H9 (cell line): ENCODE results near the gene NACC2. TPM values are rescaled to one million over a fixed set of nuclear protein-coding genes. Genes with fewer than 3 reads are reported as not detected.

Experiments
- DNase-seq: peaks from one replicate; pipeline ENCODE4 v3.0.0-alpha.2; 2017
- H2AFZ ChIP-seq: one replicate; pipeline ENCODE4 v1.6.1; 2013; ENCODE audit warnings: mild to moderate bottlenecking, low read length, control low read depth, moderate library complexity
- H2AK5ac ChIP-seq: 2 replicates; pipeline ENCODE4 v1.6.1; 2013; ENCODE audit warnings: low read length, control low read depth, mixed read lengths; ENCODE audit not compliant: insufficient read length
- H2BK120ac ChIP-seq: one replicate; pipeline ENCODE4 v1.6.1; 2013; ENCODE audit warnings: low read depth, mild to moderate bottlenecking, low read length, control low read depth, inconsistent platforms; ENCODE audit not compliant: poor library complexity, severe bottlenecking
- H2BK12ac ChIP-seq: 2 replicates; pipeline ENCODE4 v1.6.1; 2013; ENCODE audit warnings: low read length, control low read depth, mixed read lengths, low read depth; ENCODE audit not compliant: insufficient read length
- H2BK15ac ChIP-seq: 2 replicates; pipeline ENCODE4 v1.6.1; 2013; ENCODE audit warnings: low read depth, low read length, control low read depth
- H2BK20ac ChIP-seq: one replicate; pipeline ENCODE4 v1.6.1; 2013; ENCODE audit warnings: low read depth, mild to moderate bottlenecking, low read length, control low read depth, inconsistent platforms; ENCODE audit not compliant: poor library complexity, severe bottlenecking
- H2BK5ac ChIP-seq: 2 replicates; pipeline ENCODE4 v1.6.1; 2013; ENCODE audit warnings: low read length, control low read depth, mixed read lengths; ENCODE audit not compliant: insufficient read length
- H3K14ac ChIP-seq: 2 replicates; pipeline ENCODE4 v1.6.1; 2013; ENCODE audit warnings: low read length, control low read depth; ENCODE audit not compliant: insufficient read depth
- H3K18ac ChIP-seq: 2 replicates; pipeline ENCODE4 v1.6.1; 2013; ENCODE audit warnings: low read depth, mild to moderate bottlenecking, mixed read lengths, low read length, control low read depth; ENCODE audit not compliant: insufficient read length
- H3K23ac ChIP-seq: 2 replicates; pipeline ENCODE4 v1.6.1; 2013; ENCODE audit warnings: low read length, control low read depth, mixed read lengths, low read depth; ENCODE audit not compliant: insufficient read length
- H3K23me2 ChIP-seq: 2 replicates; pipeline ENCODE4 v1.6.1; 2013; ENCODE audit warnings: low read depth, mild to moderate bottlenecking, mixed read lengths, low read length, control low read depth; ENCODE audit not compliant: insufficient read length, poor library complexity, severe bottlenecking
- H3K27ac ChIP-seq: 2 replicates; pipeline ENCODE4 v1.5.1; 2013; ENCODE audit warnings: low read length, control low read depth, mixed read lengths, low read depth; ENCODE audit not compliant: insufficient read length
- H3K27me3 ChIP-seq: 2 replicates; pipeline ENCODE4 v1.6.1; 2013; ENCODE audit warnings: low read length, control low read depth, inconsistent platforms; ENCODE audit not compliant: insufficient read depth
- H3K4ac ChIP-seq: 2 replicates; pipeline ENCODE4 v1.6.1; 2013; ENCODE audit warnings: low read depth, mild to moderate bottlenecking, control low read depth, inconsistent platforms, low read length, moderate library complexity
- H3K4me1 ChIP-seq: 2 replicates; pipeline ENCODE4 v1.6.1; 2013; ENCODE audit warnings: low read length, control low read depth, inconsistent platforms; ENCODE audit not compliant: insufficient read depth
- H3K4me2 ChIP-seq: 2 replicates; pipeline ENCODE4 v1.6.1; 2013; ENCODE audit warnings: low read length, control low read depth, mixed read lengths; ENCODE audit not compliant: insufficient read length, insufficient read depth
- H3K56ac ChIP-seq: 2 replicates; pipeline ENCODE4 v1.6.1; 2013; ENCODE audit warnings: low read depth, mild to moderate bottlenecking, mixed read lengths, low read length, control low read depth; ENCODE audit not compliant: insufficient read length
- H3K79me1 ChIP-seq: 2 replicates; pipeline ENCODE4 v1.6.1; 2013; ENCODE audit warnings: low read depth, mild to moderate bottlenecking, moderate library complexity, low read length, control low read depth, inconsistent platforms; ENCODE audit not compliant: insufficient read depth, poor library complexity, severe bottlenecking
- H3K79me2 ChIP-seq: 2 replicates; pipeline ENCODE4 v1.6.1; 2013; ENCODE audit warnings: low read length, control low read depth, inconsistent platforms; ENCODE audit not compliant: insufficient read depth
- H3K9ac ChIP-seq: 2 replicates; pipeline ENCODE4 v1.6.1; 2013; ENCODE audit warnings: low read length, control low read depth, mixed read lengths; ENCODE audit not compliant: insufficient read length; ENCODE audit errors: extremely low read depth
- H3K9me3 ChIP-seq: one replicate; pipeline ENCODE4 v1.6.1; 2013; ENCODE audit warnings: low read depth, low read length, inconsistent platforms; ENCODE audit not compliant: control insufficient read depth
- H3T11ph ChIP-seq: one replicate; pipeline ENCODE4 v1.6.1; 2013; ENCODE audit warnings: mild to moderate bottlenecking, low read length, control low read depth, inconsistent platforms
- H4K20me1 ChIP-seq: one replicate; pipeline ENCODE4 v1.6.1; 2013; ENCODE audit not compliant: control insufficient read depth, insufficient read length, insufficient read depth
- H4K5ac ChIP-seq: 2 replicates; pipeline ENCODE4 v1.6.1; 2013; ENCODE audit warnings: low read depth, mild to moderate bottlenecking, mixed read lengths, low read length, control low read depth; ENCODE audit not compliant: insufficient read length
- H4K8ac ChIP-seq: replicated peaks from 2 replicates; pipeline ENCODE4 v1.6.1; 2013; ENCODE audit warnings: low read length, control low read depth, mixed read lengths, low read depth; ENCODE audit not compliant: insufficient read length
- H4K91ac ChIP-seq: 2 replicates; pipeline ENCODE4 v1.6.1; 2013; ENCODE audit warnings: low read depth, mild to moderate bottlenecking, moderate library complexity, mixed read lengths, low read length, control low read depth; ENCODE audit not compliant: insufficient read length
- H3K27ac Mint-ChIP-seq, 3 experiments: 2 replicates in 2 of 3; 3 replicates in 1 of 3; pipeline ENCODE4 v1.8.0; 2020 to 2021; ENCODE audit warnings: mixed read lengths in 3 of 3, mild to moderate bottlenecking in 1 of 3, moderate library complexity in 1 of 3
- H3K27me3 Mint-ChIP-seq: 2 replicates; pipeline ENCODE4 v1.8.0; 2021; ENCODE audit warnings: low read depth, mild to moderate bottlenecking, moderate library complexity, mixed read lengths
- H3K36me3 Mint-ChIP-seq, 3 experiments: 2 replicates in 2 of 3; 3 replicates in 1 of 3; pipeline ENCODE4 v1.8.0; 2020 to 2021; ENCODE audit warnings: low read depth in 3 of 3, mixed read lengths in 3 of 3; ENCODE audit not compliant: insufficient read depth in 1 of 3
- H3K4me1 Mint-ChIP-seq, 2 experiments: 2 replicates each; pipeline ENCODE4 v1.8.0; 2020; ENCODE audit warnings: mixed read lengths in 2 of 2
- H3K4me3 Mint-ChIP-seq, 2 experiments: 2 replicates in 1 of 2; 3 replicates in 1 of 2; pipeline ENCODE4 v1.8.0; 2020 to 2021; ENCODE audit warnings: mild to moderate bottlenecking in 2 of 2, mixed read lengths in 2 of 2, moderate library complexity in 1 of 2
- H3K9me3 Mint-ChIP-seq, 2 experiments: 2 replicates in 1 of 2; 3 replicates in 1 of 2; pipeline ENCODE4 v1.8.0; 2020; ENCODE audit warnings: mild to moderate bottlenecking in 2 of 2, mixed read lengths in 2 of 2, moderate library complexity in 1 of 2
- CTCF ChIP-seq: fragments of 200-600 bp; sonication (generic); conservative IDR thresholded peaks from 3 replicates; pipeline ENCODE4 v1.8.0; 2021; ENCODE audit warnings: antibody characterized with exemption, mild to moderate bottlenecking
- WGBS: extraction: QIAGEN DNeasy Blood & Tissue Kit; methylation state at CpG from one replicate; pipeline ENCODE4 v1.1.7; 2013; ENCODE audit warnings: missing lambda C conversion rate, low lambda C conversion rate, mixed read lengths; ENCODE audit not compliant: insufficient read length; ENCODE audit errors: extremely low coverage; 5-methylcytosine and 5-hydroxymethylcytosine counted together
- total RNA-seq: library from RNA; stranded (reverse); gene quantifications from 2 replicates; pipeline ENCODE4 v1.2.1, GENCODE V29; 2021

Gene NACC2
- total RNA-seq, 1 experiment from 2014 or later: 11.5 TPM

- Histone ChIP-seq H3K56ac (no peak overlapping the region), H2BK120ac (no peak overlapping the region), H2BK5ac (no peak overlapping the region), H4K5ac (no peak overlapping the region), H3K79me1 (no peaks in the 10 kb centered on the region), H2AFZ (no peak overlapping the region), H3K4me1 (no peaks in the 10 kb centered on the region), H3K4me2 (no peak overlapping the region), H3K9me3 (no peaks in the 10 kb centered on the region), H4K20me1 (no peaks in the 10 kb centered on the region), H2AK5ac (no peak overlapping the region), H3T11ph (no peak overlapping the region), H2BK12ac (no peak overlapping the region), H3K79me2 (no peaks in the 10 kb centered on the region), H3K18ac (no peak overlapping the region), H3K9ac (no peak overlapping the region), H4K8ac (no peak overlapping the region), H3K23ac (no peak overlapping the region), H3K4ac (no peak overlapping the region), H2BK20ac (no peak overlapping the region), H3K27ac (no peak overlapping the region), H3K27me3 (no peaks in the 10 kb centered on the region), H3K23me2 (no peaks in the 10 kb centered on the region), H3K14ac (no peak overlapping the region; the same call in 1 of the 2 replicates), H2BK15ac (no peak overlapping the region), H4K91ac (no peak overlapping the region)
- WGBS: no CpG with 5 or more reads among the region's 29 CpGs
- Mint-ChIP-seq H3K4me1 (peaks cover 4 to 20% of the 10 kb centered on the region in 2 experiments), H3K27me3 (no peaks in the 10 kb centered on the region), H3K4me3 (no peak overlapping the region), H3K27ac (no peak overlapping the region), H3K9me3 (no peaks in the 10 kb centered on the region), H3K36me3 (no peaks in the 10 kb centered on the region)
- no peak for DNase-seq
- TF ChIP-seq CTCF: no peak
These were observed 114.0 kb downstream of the NACC2 start for GRCh38 chr9:135980926-135981630.
